Stimulated activated CD4-positive, alpha-beta T cell treated with anti-CD3 and anti-CD28 coated beads, TNF-alpha, amount 100 ng/mL, for 1 hour (primary cell): Measurements from ENCODE around the gene PATJ.
"Not testable (repeated sequence)": the region's sequence is repeated elsewhere in the genome, so short reads cannot be mapped to it uniquely, and the experiment has no call there.

ENCODE experiments used
- DNase-seq, 3 donors: peaks; one replicate each; pipeline ENCODE4 v3.0.0-alpha.2; 2020; ENCODE audit warnings: low read depth in 3 of 3, low spot score in 1 of 3

PATJ gene

GRCh38 chr1:61741711-61742619 lies at the start of gene PATJ:
Gene PATJ, plus strand, starts transcription at chr1:61742480. Its CDS starts 20,413 bp downstream, at chr1:61762893.
- peak; percentile 23 to 38 (median 33) for DNase-seq

GRCh38 chr1:61699911-61700851 lies 42.1 kb upstream of the PATJ start:
- DNase-seq = no peak

GRCh38 chr1:61708953-61709907 lies 33.0 kb upstream of the PATJ start:
- DNase-seq = no peak

- no peak for DNase-seq
Measured at GRCh38 chr1:61709908-61710289, 32.4 kb upstream of the PATJ start.

- DNase-seq = not testable (repeated sequence)
Measured at GRCh38 chr1:61711257-61711656, 31.0 kb upstream of the PATJ start.

GRCh38 chr1:61711969-61712368 lies 30.3 kb upstream of the PATJ start:
- no peak for DNase-seq

GRCh38 chr1:61718996-61719663 lies 23.1 kb upstream of the PATJ start:
- DNase-seq = not testable (repeated sequence)

- DNase-seq = no peak
Measured at GRCh38 chr1:61724506-61724812, 17.8 kb upstream of the PATJ start.

- peak; percentile 47 to 70 (median 61) for DNase-seq
Measured at GRCh38 chr1:61724813-61725694, 17.2 kb upstream of the PATJ start, which contains the start of gene TM2D1. Gene TM2D1, minus strand, starts transcription at chr1:61725141. Its CDS starts 21 bp downstream, at chr1:61725120.

GRCh38 chr1:61727544-61727943 lies 14.7 kb upstream of the PATJ start:
- no peak for DNase-seq

- not testable (repeated sequence) for DNase-seq
Measured at GRCh38 chr1:61730679-61731078, 11.6 kb upstream of the PATJ start.

- DNase-seq = no peak
Measured at GRCh38 chr1:61732726-61733125, 9.6 kb upstream of the PATJ start.

- no peak for DNase-seq
Measured at GRCh38 chr1:61740751-61741700, 1.3 kb upstream of the PATJ start.

- DNase-seq = peak in 1 of 3 donors; percentile 9
Measured at GRCh38 chr1:61742620-61743430, 545 bp downstream of the PATJ start.

- no peak for DNase-seq
Measured at GRCh38 chr1:61743431-61743705, 1.1 kb downstream of the PATJ start.

GRCh38 chr1:61743716-61744580 lies 1.7 kb downstream of the PATJ start:
- DNase-seq = no peak
